Activated CD4-positive, CD25-positive, alpha-beta regulatory T cell treated with anti-CD3 and anti-CD28 coated beads, Interleukin-2, amount 50 U/mL, for 24 hours (primary cell): ENCODE measurements around the gene TEX19.
"Not testable (repeated sequence)": the region's sequence is repeated elsewhere in the genome, so short reads cannot be mapped to it uniquely, and the experiment has no call there.

Experiments used
- ATAC-seq, 2 donors: fragments of 150-1000 bp; cut with Tn5 transposase; one replicate each; pipeline ENCODE4 v1.10.0; 2021; ENCODE audit warnings: mild to moderate bottlenecking in 1 of 2, moderate library complexity in 1 of 2

Gene TEX19

GRCh38 chr17:82377924-82378740 is 19.1 kb downstream of the TEX19 start:
- ATAC-seq = no peak

GRCh38 chr17:82378741-82379021 is 19.6 kb downstream of the TEX19 start:
- no peak for ATAC-seq

GRCh38 chr17:82380860-82381702 is 22.0 kb downstream of the TEX19 start:
- ATAC-seq = no peak

GRCh38 chr17:82381703-82382009 is 22.6 kb downstream of the TEX19 start:
- not testable (repeated sequence) for ATAC-seq

GRCh38 chr17:82382220-82382932 is 23.3 kb downstream of the TEX19 start:
- not testable (repeated sequence) for ATAC-seq

- ATAC-seq = no peak
These were observed 23.8 kb downstream of the TEX19 start for GRCh38 chr17:82382933-82383255.

- no peak for ATAC-seq
These were observed 24.4 kb downstream of the TEX19 start for GRCh38 chr17:82383411-82383810.

GRCh38 chr17:82384051-82384729 is 25.1 kb downstream of the TEX19 start:
- ATAC-seq = no peak

- no peak for ATAC-seq
These were observed 25.9 kb downstream of the TEX19 start for GRCh38 chr17:82384730-82385481.

GRCh38 chr17:82385559-82386254 is 26.7 kb downstream of the TEX19 start:
- ATAC-seq = no peak

- ATAC-seq = no peak
These were observed 27.3 kb downstream of the TEX19 start for GRCh38 chr17:82386255-82386831.

- ATAC-seq = no peak
These were observed 28.0 kb downstream of the TEX19 start for GRCh38 chr17:82386881-82387704.

GRCh38 chr17:82387705-82388106 is 28.7 kb downstream of the TEX19 start:
- ATAC-seq = no peak

GRCh38 chr17:82388223-82388921 is 29.3 kb downstream of the TEX19 start:
- no peak for ATAC-seq

- no peak for ATAC-seq
These were observed 29.9 kb downstream of the TEX19 start for GRCh38 chr17:82388922-82389283.

GRCh38 chr17:82389379-82389778 is 30.3 kb downstream of the TEX19 start:
- no peak for ATAC-seq

GRCh38 chr17:82390015-82390859 is 31.2 kb downstream of the TEX19 start:
- no peak for ATAC-seq

- no peak for ATAC-seq
These were observed 31.9 kb downstream of the TEX19 start for GRCh38 chr17:82390860-82391435.
